Measurements from ENCODE around the gene ATRAID. TPM values are rescaled to one million over a fixed set of nuclear protein-coding genes. Genes with fewer than 3 reads are reported as not detected.
"Not testable (repeated sequence)": the region's sequence is repeated elsewhere in the genome, so short reads cannot be mapped to it uniquely, and the experiment has no call there.

The ATRAID gene
- total and polyA plus RNA-seq, 12 donors, result 116 to 162 (median 132) TPM

DNA sequence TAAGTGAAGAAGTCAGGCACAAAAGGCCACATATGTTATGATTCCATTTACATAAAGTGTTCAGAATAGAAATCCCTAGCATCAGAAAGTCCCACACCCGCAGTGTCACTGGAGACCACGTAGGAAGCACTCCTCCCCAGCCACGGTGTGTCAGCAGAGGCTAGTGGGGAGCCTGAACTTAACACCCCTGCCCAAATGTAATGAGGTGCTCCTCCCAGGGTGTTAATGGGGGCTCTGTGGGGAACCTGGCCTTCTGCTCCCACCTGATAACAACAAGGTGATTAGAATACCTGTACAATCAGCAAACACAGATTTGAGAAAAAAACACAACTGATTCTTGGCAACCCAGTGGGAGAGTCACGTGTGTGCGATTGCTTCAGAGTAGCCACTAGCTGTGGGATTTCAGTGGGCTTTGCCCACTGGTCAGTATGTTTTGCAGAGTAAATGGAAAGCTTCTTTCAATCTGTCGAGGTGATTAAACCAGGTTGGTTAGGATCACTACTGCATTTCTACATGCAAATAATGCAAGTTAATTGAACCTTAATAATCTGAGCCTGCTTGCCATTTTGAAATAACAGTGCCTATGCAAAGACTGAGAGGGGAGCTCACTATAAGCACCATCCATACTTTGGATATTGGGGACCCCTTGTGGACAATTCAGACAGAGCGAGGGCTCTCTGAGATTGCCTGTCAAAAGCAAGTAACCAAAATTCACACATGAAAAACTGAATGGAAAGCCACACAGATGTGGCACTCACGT lies 20.6 kb upstream of the ATRAID start:
- intact Hi-C loops (cut with DNase I), result loop anchor here in 8 of 10 donors (2.0 to 10.0 kb wide), 4 partner anchors 92 to 236 kb away; no protein-coding TSS in a partner anchor
- Histone ChIP-seq H3K4me3 (no peak overlapping the region), H3K27me3 (peaks cover 0 to 4% (median 0%) of the 10 kb centered on the region in 7 donors), H3K36me3 (no peaks in the 10 kb centered on the region), H3K27ac (no peak overlapping the region), H3K4me1 (peaks cover 0 to 2% (median 0%) of the 10 kb centered on the region in 9 donors), H3K9me3 (no peaks in the 10 kb centered on the region)
- ATAC-seq (peak; percentile 46 to 82 (median 70)), DNase-seq (peak in 1 of 2 donors; percentile 44)
- TF ChIP-seq, protein P1, sequence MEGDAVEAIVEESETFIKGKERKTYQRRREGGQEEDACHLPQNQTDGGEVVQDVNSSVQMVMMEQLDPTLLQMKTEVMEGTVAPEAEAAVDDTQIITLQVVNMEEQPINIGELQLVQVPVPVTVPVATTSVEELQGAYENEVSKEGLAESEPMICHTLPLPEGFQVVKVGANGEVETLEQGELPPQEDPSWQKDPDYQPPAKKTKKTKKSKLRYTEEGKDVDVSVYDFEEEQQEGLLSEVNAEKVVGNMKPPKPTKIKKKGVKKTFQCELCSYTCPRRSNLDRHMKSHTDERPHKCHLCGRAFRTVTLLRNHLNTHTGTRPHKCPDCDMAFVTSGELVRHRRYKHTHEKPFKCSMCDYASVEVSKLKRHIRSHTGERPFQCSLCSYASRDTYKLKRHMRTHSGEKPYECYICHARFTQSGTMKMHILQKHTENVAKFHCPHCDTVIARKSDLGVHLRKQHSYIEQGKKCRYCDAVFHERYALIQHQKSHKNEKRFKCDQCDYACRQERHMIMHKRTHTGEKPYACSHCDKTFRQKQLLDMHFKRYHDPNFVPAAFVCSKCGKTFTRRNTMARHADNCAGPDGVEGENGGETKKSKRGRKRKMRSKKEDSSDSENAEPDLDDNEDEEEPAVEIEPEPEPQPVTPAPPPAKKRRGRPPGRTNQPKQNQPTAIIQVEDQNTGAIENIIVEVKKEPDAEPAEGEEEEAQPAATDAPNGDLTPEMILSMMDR (IDR thresholded peaks at IDR 0.05), result peak; percentile 30 to 71 (median 60)
- WGBS, 2 donors, result 33 to 38% methylated on average over 8 of the region's 8 CpGs

DNA sequence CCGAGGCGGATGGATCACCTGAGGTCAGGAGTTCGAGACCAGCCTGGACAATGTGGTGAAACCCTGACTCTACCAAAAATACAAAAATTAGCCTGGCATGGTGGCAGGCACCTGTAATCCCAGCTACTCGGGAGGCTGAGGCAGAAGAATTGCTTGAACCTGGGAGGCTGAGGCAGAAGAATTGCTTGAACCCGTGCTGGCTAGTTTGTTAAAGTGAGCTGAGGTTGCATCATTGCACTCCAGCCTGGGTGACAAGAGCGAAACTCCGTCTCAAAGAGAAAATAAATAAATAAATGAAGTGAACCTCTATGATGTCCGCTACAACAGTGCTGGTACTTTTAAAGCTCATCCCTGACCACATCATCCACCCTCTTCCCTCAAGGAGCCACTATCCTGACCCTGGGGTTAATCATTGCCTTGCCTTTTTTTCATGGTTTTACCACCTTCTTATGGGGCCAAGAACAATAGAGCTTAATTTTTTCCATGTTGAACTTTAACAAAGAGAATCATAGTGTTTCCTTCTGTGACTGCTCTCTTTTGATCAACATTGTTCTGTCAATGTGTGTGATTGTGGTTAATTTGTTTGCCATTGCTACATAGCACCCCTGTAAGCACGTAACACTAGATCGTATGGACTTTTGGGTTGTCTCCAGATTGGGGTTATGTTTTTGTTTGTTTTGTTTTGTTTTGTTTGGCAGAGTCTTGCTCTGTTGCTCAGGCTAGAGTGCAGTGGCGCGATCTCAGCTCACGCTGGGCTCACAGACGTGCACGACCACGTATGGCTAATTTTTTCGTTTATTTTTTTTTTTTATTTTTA lies 17.1 kb upstream of the ATRAID start:
- Histone ChIP-seq H3K27me3 (no peaks in the 10 kb centered on the region), H3K4me3 (no peak overlapping the region), H3K36me3 (peaks cover 0 to 6% (median 0%) of the 10 kb centered on the region in 9 donors), H3K9me3 (no peaks in the 10 kb centered on the region), H3K27ac (no peak overlapping the region), H3K4me1 (no peaks in the 10 kb centered on the region)
- TF ChIP-seq, protein P1 (IDR thresholded peaks at IDR 0.05), result no peak
- DNase-seq, result no peak
- intact Hi-C loops (cut with DNase I), result loop anchor here in 4 of 10 donors (5.0 to 10.0 kb wide), 3 partner anchors 97 to 240 kb away; no protein-coding TSS in a partner anchor
- 70 to 85% methylated on average over 17 of the region's 17 CpGs for WGBS, 2 donors
- ATAC-seq, result peak in 1 of 8 donors; percentile 25

- intact Hi-C loops (cut with DNase I), result loop anchor here in 1 of 10 donors (10.0 kb wide), 1 partner anchor 241 kb away; no protein-coding TSS in a partner anchor
- peaks cover 0 to 15% (median 0%) of the 10 kb centered on the region in 9 donors for H3K36me3 ChIP-seq
- not testable (repeated sequence) for H3K9me3 ChIP-seq, H3K27me3 ChIP-seq, H3K4me3 ChIP-seq, ATAC-seq, H3K4me1 ChIP-seq, DNase-seq, H3K27ac ChIP-seq
- 92 to 95% methylated on average over 3 of the region's 3 CpGs for WGBS, 2 donors
Measured at GRCh38 chr2:27195799-27196198, 16.0 kb upstream of the ATRAID start.

GRCh38 chr2:27198068-27198467 lies 13.8 kb upstream of the ATRAID start:
- not testable (repeated sequence) for H3K4me1 ChIP-seq, ATAC-seq, H3K27me3 ChIP-seq, DNase-seq, H3K27ac ChIP-seq, H3K4me3 ChIP-seq, H3K9me3 ChIP-seq
- intact Hi-C loops (cut with DNase I), result loop anchor here in 1 of 10 donors (10.0 kb wide), 1 partner anchor 243 kb away; no protein-coding TSS in a partner anchor
- WGBS, 2 donors, result 94 to 96% methylated on average over 3 of the region's 3 CpGs
- H3K36me3 ChIP-seq, result peaks cover 0 to 38% (median 11%) of the 10 kb centered on the region in 9 donors

DNA sequence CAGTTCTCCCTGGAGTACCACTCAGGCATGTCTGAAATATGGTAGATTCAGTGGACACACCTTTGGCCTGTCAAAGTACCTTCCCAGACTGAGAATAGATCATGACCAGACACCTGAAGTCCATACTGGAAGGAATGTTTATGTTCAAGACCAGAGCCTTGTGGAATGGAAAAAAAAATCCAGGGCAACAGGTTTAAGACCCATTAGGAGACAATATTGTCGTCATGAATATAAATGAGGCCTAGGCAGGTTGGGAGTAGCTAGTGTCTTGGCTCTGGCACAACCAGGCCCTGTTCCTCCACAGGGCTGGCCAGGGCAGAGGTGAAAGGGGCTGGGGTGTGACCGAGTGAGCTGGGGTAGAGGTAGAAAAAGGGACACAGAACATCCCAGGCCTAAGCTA lies 13.2 kb upstream of the ATRAID start:
- ATAC-seq (peak in 1 of 8 donors; percentile 36), DNase-seq (no peak)
- WGBS, 2 donors, result 79 to 81% methylated on average over 2 of the region's 2 CpGs
- intact Hi-C loops (cut with DNase I), result loop anchor here in 1 of 10 donors (10.0 kb wide), 1 partner anchor 244 kb away; no protein-coding TSS in a partner anchor
- Histone ChIP-seq H3K27ac (no peak overlapping the region), H3K4me3 (no peak overlapping the region), H3K4me1 (no peaks in the 10 kb centered on the region), H3K27me3 (no peaks in the 10 kb centered on the region), H3K36me3 (peaks cover 0 to 43% (median 16%) of the 10 kb centered on the region in 9 donors), H3K9me3 (no peaks in the 10 kb centered on the region)
- TF ChIP-seq, protein P1 (IDR thresholded peaks at IDR 0.05), result no peak
